GM10266 (cell line): ENCODE measurements around the gene NUMB.

Source experiments
- DNase-seq: peaks from one replicate; pipeline ENCODE4 v3.0.0; 2012; ENCODE audit errors: extremely low spot score
- TF ChIP-seq, protein P1 (sequence below): IDR thresholded peaks from 2 replicates; pipeline ENCODE4 v1.5.1; 2012; ENCODE audit warnings: mild to moderate bottlenecking, low read depth; ENCODE audit not compliant: control insufficient read depth, insufficient read depth; ENCODE audit errors: missing control alignments

Gene NUMB

GRCh38 chr14:73333031-73333430, 125.3 kb downstream of the NUMB start:
- DNase-seq, result no peak
- TF ChIP-seq, protein P1, sequence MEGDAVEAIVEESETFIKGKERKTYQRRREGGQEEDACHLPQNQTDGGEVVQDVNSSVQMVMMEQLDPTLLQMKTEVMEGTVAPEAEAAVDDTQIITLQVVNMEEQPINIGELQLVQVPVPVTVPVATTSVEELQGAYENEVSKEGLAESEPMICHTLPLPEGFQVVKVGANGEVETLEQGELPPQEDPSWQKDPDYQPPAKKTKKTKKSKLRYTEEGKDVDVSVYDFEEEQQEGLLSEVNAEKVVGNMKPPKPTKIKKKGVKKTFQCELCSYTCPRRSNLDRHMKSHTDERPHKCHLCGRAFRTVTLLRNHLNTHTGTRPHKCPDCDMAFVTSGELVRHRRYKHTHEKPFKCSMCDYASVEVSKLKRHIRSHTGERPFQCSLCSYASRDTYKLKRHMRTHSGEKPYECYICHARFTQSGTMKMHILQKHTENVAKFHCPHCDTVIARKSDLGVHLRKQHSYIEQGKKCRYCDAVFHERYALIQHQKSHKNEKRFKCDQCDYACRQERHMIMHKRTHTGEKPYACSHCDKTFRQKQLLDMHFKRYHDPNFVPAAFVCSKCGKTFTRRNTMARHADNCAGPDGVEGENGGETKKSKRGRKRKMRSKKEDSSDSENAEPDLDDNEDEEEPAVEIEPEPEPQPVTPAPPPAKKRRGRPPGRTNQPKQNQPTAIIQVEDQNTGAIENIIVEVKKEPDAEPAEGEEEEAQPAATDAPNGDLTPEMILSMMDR, result no peak

DNA sequence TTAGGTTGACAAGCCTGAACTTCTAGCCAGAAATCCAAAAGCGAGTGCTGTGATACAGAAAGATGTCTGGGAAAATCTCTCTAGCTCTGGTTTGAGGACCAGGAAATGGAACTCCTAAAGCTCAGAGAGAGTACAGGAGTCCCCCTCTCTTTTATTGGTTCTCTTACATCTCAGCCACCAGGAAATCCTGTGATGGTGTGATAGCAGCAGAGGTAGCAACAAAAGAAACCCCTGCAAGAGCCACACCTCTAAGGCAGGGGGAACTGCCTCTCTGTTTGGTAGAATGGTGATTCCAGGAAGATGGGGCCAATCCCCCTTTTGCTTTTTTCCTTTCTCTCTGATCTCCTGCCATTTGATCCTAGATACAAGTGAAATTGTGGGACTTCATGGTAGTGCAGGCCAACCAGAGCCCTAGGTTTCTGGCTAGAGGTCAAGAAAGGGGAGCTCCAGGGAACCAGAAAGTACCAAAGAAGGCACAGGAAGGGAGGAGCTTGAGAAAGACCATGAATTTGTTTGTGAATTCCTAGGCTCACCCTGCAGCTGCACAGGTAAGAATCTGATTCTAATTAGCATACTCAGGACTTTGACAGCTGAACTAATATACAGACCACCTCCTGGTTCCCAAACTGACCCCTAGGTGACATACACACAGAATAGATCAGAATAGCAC, 132.6 kb downstream of the NUMB start:
- no peak for DNase-seq
- TF ChIP-seq, protein P1, result no peak

DNA sequence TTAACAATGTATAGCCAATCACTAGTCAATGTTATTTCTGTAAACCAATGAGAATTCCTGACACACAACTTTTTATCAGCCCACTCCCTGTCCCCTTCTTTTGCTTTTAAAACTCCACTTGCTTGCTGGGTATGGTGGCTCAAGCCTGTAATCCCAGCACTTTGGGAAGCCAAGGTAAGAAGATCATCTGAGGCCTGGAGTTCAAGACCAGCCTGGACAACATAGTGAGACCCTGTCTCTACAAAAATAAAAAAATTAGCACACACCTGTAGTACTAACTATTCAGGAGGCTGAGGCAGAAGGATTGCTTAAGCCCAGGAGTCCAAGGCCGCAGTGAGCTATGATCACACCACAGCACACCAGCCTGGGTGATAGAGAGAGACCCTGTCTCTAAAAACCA, 133.3 kb downstream of the NUMB start:
- TF ChIP-seq, protein P1, result no peak

GRCh38 chr14:73324533-73324932, 133.8 kb downstream of the NUMB start:
- TF ChIP-seq, protein P1, result no peak
- no peak for DNase-seq

More for the DNA sequence above, 133.3 kb downstream of the NUMB start:
- DNase-seq, result no peak

DNA sequence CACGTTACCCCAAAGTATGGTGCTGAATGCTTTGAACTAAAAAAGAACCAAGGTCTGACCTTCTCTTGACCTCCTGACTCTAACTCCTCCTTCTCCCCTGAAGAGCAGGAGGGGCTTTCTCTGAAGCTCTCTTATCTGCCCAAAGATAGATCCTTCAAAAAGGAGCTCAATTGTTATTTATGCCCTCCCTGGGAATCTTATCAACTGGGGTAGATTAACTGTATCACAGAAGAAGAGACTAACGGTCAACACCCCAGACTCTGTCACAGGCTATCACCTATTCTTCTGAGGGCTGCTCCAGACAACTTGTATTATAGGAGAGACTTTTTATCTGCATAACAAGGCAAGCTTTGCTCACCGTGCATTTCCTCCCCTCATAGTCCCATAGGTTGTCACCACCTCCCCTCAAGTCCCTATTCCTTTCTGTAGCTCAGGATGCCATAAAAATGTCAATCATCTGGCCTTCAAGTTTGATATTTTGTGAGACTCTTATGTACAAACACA, 134.4 kb downstream of the NUMB start:
- no peak for DNase-seq
- TF ChIP-seq, protein P1, result no peak

- TF ChIP-seq, protein P1, result no peak
- DNase-seq, result no peak
Measured at GRCh38 chr14:73313151-73313550, 145.2 kb downstream of the NUMB start.

DNA sequence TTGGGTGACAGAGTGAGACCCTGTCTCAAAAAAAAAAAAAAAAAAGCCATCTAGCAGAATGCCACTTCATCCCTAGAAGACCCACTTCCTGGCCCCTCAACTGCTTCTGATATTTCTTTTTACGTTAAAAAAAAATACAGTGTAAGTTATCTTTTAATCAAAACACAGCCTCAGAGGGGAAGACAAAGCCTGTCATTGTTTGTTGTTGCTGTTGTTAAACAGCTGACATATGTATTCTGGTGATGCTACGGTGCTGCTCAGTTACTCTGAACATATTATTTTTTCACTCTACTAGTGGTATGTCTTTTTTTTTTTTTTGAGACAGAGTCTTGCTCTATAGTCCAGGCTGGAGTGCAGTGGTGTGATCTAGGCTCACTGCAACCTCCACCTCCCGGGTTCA, 145.7 kb downstream of the NUMB start:
- no peak for DNase-seq
- TF ChIP-seq, protein P1, result no peak
